ENCODE results near the gene RUFY3. TPM values are rescaled to one million over a fixed set of nuclear protein-coding genes. Genes with fewer than 3 reads are reported as not detected.

The RUFY3 gene
- total RNA-seq, 1 experiment from 2014 or later: 48.0 TPM

DNA sequence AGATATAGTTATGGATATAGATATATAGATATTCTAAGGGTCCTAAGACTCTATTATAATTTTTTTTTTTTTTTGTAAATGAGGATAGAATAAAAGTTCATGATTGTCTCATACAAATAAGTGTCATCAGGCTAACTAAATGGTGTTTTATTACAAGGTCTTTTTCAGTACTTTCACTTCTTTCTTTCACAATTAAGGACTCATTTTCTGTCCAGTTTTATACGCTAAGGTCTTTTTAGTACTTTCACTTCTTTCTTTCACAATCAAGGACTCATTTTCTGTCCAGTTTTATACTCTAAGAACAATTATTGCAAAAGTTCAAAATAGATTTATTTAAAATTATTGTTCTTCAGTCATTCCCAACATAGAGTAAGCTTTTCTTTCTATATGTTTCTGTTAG is 32.7 kb downstream of the RUFY3 start:
- no peaks in the 10 kb centered on the region for H3K23me2 ChIP-seq (ENCODE audit: insufficient read length, low read depth, low read length, poor library complexity, severe bottlenecking)
- H3K27ac ChIP-seq (ENCODE audit: insufficient read length, low read depth, low read length): no peak overlapping the region
- no peak overlapping the region for H4K8ac ChIP-seq (replicated peaks; ENCODE audit: insufficient read length, low read depth, low read length)
- TF ChIP-seq, protein P1, sequence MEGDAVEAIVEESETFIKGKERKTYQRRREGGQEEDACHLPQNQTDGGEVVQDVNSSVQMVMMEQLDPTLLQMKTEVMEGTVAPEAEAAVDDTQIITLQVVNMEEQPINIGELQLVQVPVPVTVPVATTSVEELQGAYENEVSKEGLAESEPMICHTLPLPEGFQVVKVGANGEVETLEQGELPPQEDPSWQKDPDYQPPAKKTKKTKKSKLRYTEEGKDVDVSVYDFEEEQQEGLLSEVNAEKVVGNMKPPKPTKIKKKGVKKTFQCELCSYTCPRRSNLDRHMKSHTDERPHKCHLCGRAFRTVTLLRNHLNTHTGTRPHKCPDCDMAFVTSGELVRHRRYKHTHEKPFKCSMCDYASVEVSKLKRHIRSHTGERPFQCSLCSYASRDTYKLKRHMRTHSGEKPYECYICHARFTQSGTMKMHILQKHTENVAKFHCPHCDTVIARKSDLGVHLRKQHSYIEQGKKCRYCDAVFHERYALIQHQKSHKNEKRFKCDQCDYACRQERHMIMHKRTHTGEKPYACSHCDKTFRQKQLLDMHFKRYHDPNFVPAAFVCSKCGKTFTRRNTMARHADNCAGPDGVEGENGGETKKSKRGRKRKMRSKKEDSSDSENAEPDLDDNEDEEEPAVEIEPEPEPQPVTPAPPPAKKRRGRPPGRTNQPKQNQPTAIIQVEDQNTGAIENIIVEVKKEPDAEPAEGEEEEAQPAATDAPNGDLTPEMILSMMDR (conservative IDR thresholded peaks at IDR 0.05): no peak
- no peak overlapping the region for H2BK12ac ChIP-seq (ENCODE audit: insufficient read length, low read depth, low read length)
- H3K4ac ChIP-seq (ENCODE audit: low read depth, low read length): no peak overlapping the region
- no peak overlapping the region for H2AK5ac ChIP-seq (ENCODE audit: insufficient read length, low read length)
- Mint-ChIP-seq H3K27me3 (ENCODE audit: low read depth) (no peaks in the 10 kb centered on the region), H3K4me1 (no peaks in the 10 kb centered on the region), H3K36me3 (ENCODE audit: insufficient read depth in 1 of 3, low read depth in 3 of 3) (no peaks in the 10 kb centered on the region), H3K4me3 (no peak overlapping the region), H3K9me3 (no peaks in the 10 kb centered on the region), H3K27ac (no peak overlapping the region)
- no peak overlapping the region for H2BK15ac ChIP-seq (ENCODE audit: low read depth, low read length)
- H4K5ac ChIP-seq (ENCODE audit: insufficient read length, low read depth, low read length): no peak overlapping the region
- no peaks in the 10 kb centered on the region for H3K9me3 ChIP-seq (ENCODE audit: control insufficient read depth, low read depth, low read length)
- H4K20me1 ChIP-seq (ENCODE audit: control insufficient read depth, insufficient read depth, insufficient read length): no peaks in the 10 kb centered on the region
- H3K79me2 ChIP-seq (ENCODE audit: insufficient read depth, low read length): no peaks in the 10 kb centered on the region
- no peaks in the 10 kb centered on the region for H3K79me1 ChIP-seq (ENCODE audit: insufficient read depth, low read depth, low read length, poor library complexity, severe bottlenecking)
- no peak overlapping the region for H3K14ac ChIP-seq (ENCODE audit: insufficient read depth, low read length)
- H2BK120ac ChIP-seq (ENCODE audit: low read depth, low read length, poor library complexity, severe bottlenecking): no peak overlapping the region
- H2AFZ ChIP-seq (ENCODE audit: low read length): no peak overlapping the region
- H2BK20ac ChIP-seq (ENCODE audit: low read depth, low read length, poor library complexity, severe bottlenecking): no peak overlapping the region
- H3K27me3 ChIP-seq (ENCODE audit: insufficient read depth, low read length): no peaks in the 10 kb centered on the region
- H3T11ph ChIP-seq (ENCODE audit: low read length): no peak overlapping the region
- H2BK5ac ChIP-seq (ENCODE audit: insufficient read length, low read length): no peak overlapping the region
- no peak overlapping the region for H4K91ac ChIP-seq (ENCODE audit: insufficient read length, low read depth, low read length)
- H3K18ac ChIP-seq (ENCODE audit: insufficient read length, low read depth, low read length): no peak overlapping the region
- no peak overlapping the region for H3K4me2 ChIP-seq (ENCODE audit: insufficient read depth, insufficient read length, low read length)
- H3K23ac ChIP-seq (ENCODE audit: insufficient read length, low read depth, low read length): no peak overlapping the region
- H3K56ac ChIP-seq (ENCODE audit: insufficient read length, low read depth, low read length): no peak overlapping the region
- H3K4me1 ChIP-seq (ENCODE audit: insufficient read depth, low read length): no peaks in the 10 kb centered on the region
- no peak overlapping the region for H3K9ac ChIP-seq (ENCODE audit: extremely low read depth, insufficient read length, low read length)
- WGBS (ENCODE audit: extremely low coverage, insufficient read length, low lambda C conversion rate): no CpG with 5 or more reads among the region's 1 CpG
- no peak for DNase-seq

Data from H9 (cell line).